ENCODE data around the gene SLX9. TPM values are rescaled to one million over a fixed set of nuclear protein-coding genes. Genes with fewer than 3 reads are reported as not detected.

SLX9 gene
- total and polyA plus RNA-seq, 9 donors, result 5.6 to 24.1 (median 16.6) TPM

GRCh38 chr21:44999428-44999971 is 59.7 kb downstream of the SLX9 start:
- Histone ChIP-seq H3K4me3 (no peak overlapping the region), H3K27ac (no peak overlapping the region), H3K4me1 (ENCODE audit: insufficient read depth) (no peaks in the 10 kb centered on the region), H3K36me3 (no peaks in the 10 kb centered on the region), H3K9me3 (no peaks in the 10 kb centered on the region), H3K27me3 (no peaks in the 10 kb centered on the region)
- 89 to 96% (median 91%) methylated on average over 14 to 17 of the region's 17 CpGs for WGBS, 3 donors
- TF ChIP-seq CTCF (IDR thresholded peaks at IDR 0.05), result no peak
- no peak for TF ChIP-seq POLR2A (IDR thresholded peaks at IDR 0.05)
- no peak for TF ChIP-seq EP300 (IDR thresholded peaks at IDR 0.05)
- peak in 1 of 5 donors; percentile 10 for DNase-seq
- intact Hi-C loops (cut with DNase I), result no loop called here

DNA sequence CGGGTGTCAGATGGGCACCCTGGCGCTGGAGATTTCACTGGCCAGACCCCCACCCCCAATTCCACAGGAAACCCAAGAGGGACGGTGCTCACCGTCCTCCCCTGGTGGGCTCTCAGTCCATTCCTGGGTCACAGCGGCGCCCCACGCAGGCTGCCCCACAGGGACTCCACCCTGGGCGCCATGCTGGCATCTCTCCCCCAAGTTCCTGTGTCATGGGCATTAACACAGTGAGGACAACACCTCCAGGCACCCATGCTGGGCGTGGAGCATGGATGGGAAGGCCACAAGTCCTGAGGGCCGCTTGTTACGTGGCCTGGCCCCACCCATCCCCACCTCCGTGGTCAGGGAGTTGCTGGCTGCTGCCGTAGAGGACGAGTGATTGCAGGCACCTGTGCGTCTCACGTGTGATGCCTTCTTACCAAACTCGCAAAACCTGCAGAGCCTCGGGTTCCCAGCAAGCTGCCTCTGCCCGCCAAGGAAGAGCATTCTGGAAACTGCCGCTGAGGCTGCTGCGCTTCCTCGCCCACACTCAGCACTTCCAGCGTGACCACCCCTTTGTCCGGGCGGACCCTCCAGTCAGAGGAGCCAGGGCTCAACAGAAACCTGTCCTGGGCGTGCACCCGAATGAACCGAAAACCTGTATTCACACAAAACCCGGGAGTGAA is 60.3 kb downstream of the SLX9 start:
- Histone ChIP-seq H3K27ac (no peak overlapping the region), H3K36me3 (no peaks in the 10 kb centered on the region), H3K27me3 (no peaks in the 10 kb centered on the region), H3K9me3 (no peaks in the 10 kb centered on the region), H3K4me1 (ENCODE audit: insufficient read depth) (no peaks in the 10 kb centered on the region), H3K4me3 (no peak overlapping the region)
- DNase-seq, result peak in 3 of 5 donors; percentile 6 to 25 (median 10)
- no peak for TF ChIP-seq POLR2A (IDR thresholded peaks at IDR 0.05)
- no peak for TF ChIP-seq EP300 (IDR thresholded peaks at IDR 0.05)
- no peak for TF ChIP-seq CTCF (IDR thresholded peaks at IDR 0.05)
- intact Hi-C loops (cut with DNase I), result no loop called here
- 84 to 91% (median 90%) methylated on average over 28 to 29 of the region's 29 CpGs for WGBS, 3 donors

DNA sequence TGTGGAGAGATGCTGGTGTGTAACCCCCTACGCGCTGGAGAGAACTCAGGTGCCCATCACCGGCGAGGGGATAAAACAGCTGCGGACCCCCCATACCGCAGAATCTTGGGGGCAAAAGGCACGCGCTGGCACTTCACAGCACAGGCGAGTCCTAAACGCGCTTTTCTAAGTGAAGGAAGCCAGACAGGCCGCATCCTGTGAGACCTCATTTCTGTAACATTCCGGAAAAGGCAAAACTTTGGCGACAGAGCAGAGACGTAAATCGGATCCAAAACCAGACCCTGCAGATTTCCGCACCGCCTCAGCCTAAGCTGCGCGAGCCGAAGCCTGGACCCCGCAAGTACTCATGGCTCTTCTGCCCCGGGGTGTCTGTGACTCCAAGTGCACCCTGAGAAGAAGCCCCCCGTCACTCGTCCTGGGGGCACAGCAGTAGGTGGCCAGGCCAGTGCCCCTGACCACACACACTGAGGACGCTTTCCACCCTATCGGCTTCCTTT is 60.9 kb downstream of the SLX9 start:
- no peaks in the 10 kb centered on the region for H3K4me1 ChIP-seq (ENCODE audit: insufficient read depth)
- intact Hi-C loops (cut with DNase I), result no loop called here

More for the DNA sequence above, 60.9 kb downstream of the SLX9 start:
- Histone ChIP-seq H3K27ac (no peak overlapping the region), H3K27me3 (no peaks in the 10 kb centered on the region), H3K36me3 (no peaks in the 10 kb centered on the region), H3K4me3 (no peak overlapping the region), H3K9me3 (no peaks in the 10 kb centered on the region)
- WGBS, 3 donors, result 83 to 89% (median 88%) methylated on average over 27 of the region's 27 CpGs
- peak in 2 of 5 donors; percentile 7 to 29 for DNase-seq
- TF ChIP-seq POLR2A (IDR thresholded peaks at IDR 0.05), result no peak
- no peak for TF ChIP-seq CTCF (IDR thresholded peaks at IDR 0.05)
- TF ChIP-seq EP300 (IDR thresholded peaks at IDR 0.05), result no peak
